ENCODE data around the gene TAAR1.

GRCh38 chr6:132598473-132598872 is 60.5 kb downstream of the TAAR1 start:
- TF ChIP-seq, protein P1, sequence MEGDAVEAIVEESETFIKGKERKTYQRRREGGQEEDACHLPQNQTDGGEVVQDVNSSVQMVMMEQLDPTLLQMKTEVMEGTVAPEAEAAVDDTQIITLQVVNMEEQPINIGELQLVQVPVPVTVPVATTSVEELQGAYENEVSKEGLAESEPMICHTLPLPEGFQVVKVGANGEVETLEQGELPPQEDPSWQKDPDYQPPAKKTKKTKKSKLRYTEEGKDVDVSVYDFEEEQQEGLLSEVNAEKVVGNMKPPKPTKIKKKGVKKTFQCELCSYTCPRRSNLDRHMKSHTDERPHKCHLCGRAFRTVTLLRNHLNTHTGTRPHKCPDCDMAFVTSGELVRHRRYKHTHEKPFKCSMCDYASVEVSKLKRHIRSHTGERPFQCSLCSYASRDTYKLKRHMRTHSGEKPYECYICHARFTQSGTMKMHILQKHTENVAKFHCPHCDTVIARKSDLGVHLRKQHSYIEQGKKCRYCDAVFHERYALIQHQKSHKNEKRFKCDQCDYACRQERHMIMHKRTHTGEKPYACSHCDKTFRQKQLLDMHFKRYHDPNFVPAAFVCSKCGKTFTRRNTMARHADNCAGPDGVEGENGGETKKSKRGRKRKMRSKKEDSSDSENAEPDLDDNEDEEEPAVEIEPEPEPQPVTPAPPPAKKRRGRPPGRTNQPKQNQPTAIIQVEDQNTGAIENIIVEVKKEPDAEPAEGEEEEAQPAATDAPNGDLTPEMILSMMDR (IDR thresholded peaks at IDR 0.05): no peak
- no peak for TF ChIP-seq POLR2AphosphoS5 (IDR thresholded peaks at IDR 0.05; ENCODE audit: insufficient read depth in 1 of 2, low read depth in 1 of 2)
